GM12875 (cell line): ENCODE measurements around the gene FRMD4A.
"Not testable (repeated sequence)": the region's sequence is repeated elsewhere in the genome, so short reads cannot be mapped to it uniquely, and the experiment has no call there.

Source experiments
- H3K4me3 ChIP-seq: one replicate; pipeline ENCODE4 v1.5.1; 2011; ENCODE audit warnings: low read depth, low read length, control low read depth
- CTCF ChIP-seq: IDR thresholded peaks from 2 replicates; pipeline ENCODE4 v1.5.1; 2011; ENCODE audit warnings: low read depth, mild to moderate bottlenecking, control low read depth, inconsistent platforms, low read length, moderate library complexity, borderline replicate concordance; ENCODE audit not compliant: insufficient read depth

The FRMD4A gene

GRCh38 chr10:14225379-14225778, 105.3 kb downstream of the FRMD4A start:
- no peak for TF ChIP-seq CTCF
- H3K4me3 ChIP-seq = no peak overlapping the region

- TF ChIP-seq CTCF = no peak
- H3K4me3 ChIP-seq = no peak overlapping the region
These were observed 110.7 kb downstream of the FRMD4A start for GRCh38 chr10:14220026-14220425.

DNA sequence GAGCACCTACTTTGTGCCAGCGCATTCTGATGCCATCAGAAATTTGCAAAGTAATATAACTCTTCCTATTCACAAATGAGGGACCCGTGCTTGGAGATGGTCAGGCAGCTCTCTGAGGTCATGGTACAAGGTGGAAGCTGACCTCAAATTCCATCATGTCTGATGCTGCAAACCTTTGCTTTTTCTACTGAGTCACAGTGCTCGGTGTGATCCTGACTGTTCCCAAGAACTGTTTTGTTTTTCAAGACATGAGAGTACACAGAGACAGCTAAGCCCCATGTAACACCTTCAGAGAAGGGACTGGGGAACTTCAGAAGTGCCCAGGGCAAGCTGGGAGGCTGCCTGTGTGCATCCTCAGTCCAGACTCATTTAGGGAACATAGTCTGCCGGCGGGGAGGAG, 111.3 kb downstream of the FRMD4A start:
- H3K4me3 ChIP-seq = no peak overlapping the region
- TF ChIP-seq CTCF = no peak

DNA sequence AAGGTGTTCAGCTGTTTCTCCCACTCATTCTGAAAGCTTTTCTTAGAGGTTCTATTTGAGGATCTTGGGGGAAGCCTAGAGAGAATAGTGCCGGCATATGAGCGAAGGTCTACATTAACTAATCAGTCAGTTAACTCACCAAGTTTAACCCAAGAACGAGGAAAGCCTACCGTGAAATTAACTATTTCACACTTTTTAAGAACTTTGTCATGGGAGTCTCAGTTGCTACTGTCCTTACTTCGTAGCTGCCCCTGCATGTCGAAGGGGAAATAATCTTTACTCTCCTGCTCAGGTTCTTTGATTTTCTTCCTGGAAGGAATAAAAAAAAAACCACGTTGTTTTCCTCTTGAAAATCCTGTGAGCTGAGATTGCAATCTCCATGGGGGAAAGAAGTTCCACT, 115.1 kb downstream of the FRMD4A start:
- no peak for TF ChIP-seq CTCF

GRCh38 chr10:14213703-14214102, 117.0 kb downstream of the FRMD4A start:
- H3K4me3 ChIP-seq = not testable (repeated sequence)

More for the DNA sequence above, 115.1 kb downstream of the FRMD4A start:
- no peak overlapping the region for H3K4me3 ChIP-seq

- no peak overlapping the region for H3K4me3 ChIP-seq
- no peak for TF ChIP-seq CTCF
These were observed 119.1 kb downstream of the FRMD4A start for GRCh38 chr10:14211610-14212009.

DNA sequence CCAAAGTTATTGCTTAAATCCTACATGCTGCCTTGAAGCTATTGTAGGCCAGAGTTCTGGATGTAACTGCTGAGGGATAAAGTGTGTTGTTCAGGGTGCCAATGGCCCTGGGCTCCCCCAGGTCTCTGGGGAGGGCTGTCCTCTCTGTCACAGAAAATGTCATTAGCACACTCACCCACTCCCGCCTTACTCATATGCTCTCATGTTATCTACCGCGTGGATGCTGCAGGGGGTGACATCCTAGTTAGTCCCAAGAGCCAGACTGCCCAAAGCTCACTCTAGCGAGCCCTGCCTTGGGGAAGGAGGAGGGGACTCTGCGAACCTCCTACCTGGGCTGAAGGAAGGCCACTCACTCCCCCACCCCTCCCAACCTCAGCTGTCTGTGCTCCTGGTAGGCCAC, 122.5 kb downstream of the FRMD4A start:
- no peak for TF ChIP-seq CTCF

GRCh38 chr10:14205233-14205632, 125.5 kb downstream of the FRMD4A start:
- H3K4me3 ChIP-seq = no peak overlapping the region
- TF ChIP-seq CTCF = no peak

More for the DNA sequence above, 122.5 kb downstream of the FRMD4A start:
- no peak overlapping the region for H3K4me3 ChIP-seq
